ENCODE results near the gene IVNS1ABP.
"Not testable (repeated sequence)": the region's sequence is repeated elsewhere in the genome, so short reads cannot be mapped to it uniquely, and the experiment has no call there.

The IVNS1ABP gene

GRCh38 chr1:185257116-185257949 is 59.7 kb downstream of the IVNS1ABP start:
- DNase-seq (ENCODE audit: low read depth, low spot score): not testable (repeated sequence)

DNA sequence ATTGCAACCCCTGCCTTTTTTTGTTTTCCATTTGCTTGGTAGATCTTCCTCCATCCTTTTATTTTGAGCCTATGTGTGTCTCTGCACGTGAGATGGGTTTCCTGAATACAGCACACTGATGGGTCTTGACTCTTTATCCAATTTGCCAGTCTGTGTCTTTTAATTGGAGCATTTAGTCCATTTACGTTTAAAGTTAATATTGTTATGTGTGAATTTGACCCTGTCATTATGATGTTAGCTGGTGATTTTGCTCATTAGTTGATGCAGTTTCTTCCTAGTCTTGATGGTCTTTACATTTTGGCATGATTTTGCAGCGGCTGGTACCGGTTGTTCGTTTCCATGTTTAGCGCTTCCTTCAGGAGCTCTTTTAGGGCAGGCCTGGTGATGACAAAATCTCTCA is 61.4 kb downstream of the IVNS1ABP start:
- not testable (repeated sequence) for DNase-seq (ENCODE audit: low read depth, low spot score)

- not testable (repeated sequence) for DNase-seq (ENCODE audit: low read depth, low spot score)
Observed at GRCh38 chr1:185252404-185252803, 64.6 kb downstream of the IVNS1ABP start.

DNA sequence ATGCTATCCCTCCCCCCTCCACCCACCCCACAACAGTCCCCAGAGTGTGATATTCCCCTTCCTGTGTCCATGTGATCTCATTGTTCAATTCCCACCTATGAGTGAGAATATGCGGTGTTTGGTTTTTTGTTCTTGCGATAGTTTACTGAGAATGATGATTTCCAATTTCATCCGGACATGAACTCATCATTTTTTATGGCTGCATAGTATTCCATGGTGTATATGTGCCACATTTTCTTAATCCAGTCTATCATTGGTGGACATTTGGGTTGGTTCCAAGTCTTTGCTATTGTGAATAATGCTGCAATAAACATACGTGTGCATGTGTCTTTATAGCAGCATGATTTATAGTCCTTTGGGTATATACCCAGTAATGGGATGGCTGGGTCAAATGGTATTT is 65.1 kb downstream of the IVNS1ABP start:
- DNase-seq (ENCODE audit: low read depth, low spot score): not testable (repeated sequence)

DNA sequence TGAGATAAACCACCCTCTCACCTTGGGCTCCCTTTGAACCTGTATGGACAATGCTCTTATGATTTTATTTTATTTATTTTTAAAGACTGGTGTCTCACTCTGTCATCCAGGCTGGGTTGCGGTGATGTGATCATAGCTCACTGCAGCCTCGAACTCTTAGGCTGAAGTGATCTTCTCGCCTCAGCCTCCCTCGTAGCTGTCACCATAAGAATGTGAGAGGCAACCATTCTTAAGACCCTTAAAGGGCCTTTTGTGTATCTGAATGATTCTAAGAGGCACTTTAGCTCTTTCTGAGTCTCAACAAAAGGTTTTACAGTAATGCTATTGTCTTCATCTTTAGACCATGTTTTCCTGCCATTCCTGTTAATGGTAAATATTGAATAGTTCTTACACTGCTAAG is 67.0 kb downstream of the IVNS1ABP start:
- DNase-seq (ENCODE audit: low read depth, low spot score): no peak

- DNase-seq (ENCODE audit: low read depth, low spot score): no peak
Observed at GRCh38 chr1:185249563-185249962, 67.5 kb downstream of the IVNS1ABP start.
